Measurements from ENCODE around the gene NLRX1. TPM values are rescaled to one million over a fixed set of nuclear protein-coding genes. Genes with fewer than 3 reads are reported as not detected.

Gene NLRX1
- total RNA-seq, 1 donor from 2014 or later: 1.7 TPM

DNA sequence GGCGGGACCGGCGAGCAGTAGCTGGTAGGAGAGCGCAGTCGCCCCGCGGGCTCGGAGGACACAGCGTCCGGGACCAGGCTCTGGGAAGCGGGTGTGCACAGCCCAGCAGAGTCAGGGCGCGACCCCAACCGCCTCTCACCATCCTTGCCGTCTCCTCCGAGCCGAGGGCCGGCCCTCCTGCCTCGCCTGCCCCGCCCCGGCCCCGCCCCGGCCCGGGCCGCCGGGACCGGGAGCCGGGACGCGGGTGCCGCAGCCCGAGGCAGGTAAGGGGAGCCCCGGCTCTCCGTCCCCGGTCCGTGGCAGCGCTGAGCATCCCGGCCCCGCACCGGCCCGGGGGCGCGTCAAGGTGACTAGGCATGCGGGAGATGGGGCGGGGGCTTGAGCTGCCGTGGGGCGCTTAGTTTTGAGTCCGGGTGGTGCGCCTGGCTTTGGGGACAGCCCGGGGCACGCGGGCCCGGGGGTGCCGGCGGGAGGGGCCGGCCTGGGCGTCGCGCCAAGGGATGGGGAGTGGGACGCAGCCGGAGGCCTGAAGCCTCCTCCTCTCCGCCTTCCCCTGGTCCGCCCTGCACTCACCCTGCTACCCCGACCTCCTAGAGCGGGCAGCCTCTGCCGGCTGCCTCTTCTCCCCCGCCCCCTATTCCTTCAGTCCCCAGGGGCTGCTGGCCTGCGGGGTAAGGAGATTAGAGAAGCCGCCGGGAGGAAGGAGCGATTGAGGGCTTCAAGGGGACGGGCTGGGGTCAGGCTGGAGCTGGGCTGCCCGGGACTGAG is 19.3 kb upstream of the NLRX1 start, which contains the start of gene ABCG4:
TSS of gene ABCG4 (plus strand) at position 35 of the 768 bp plus-strand sequence. CDS start 914 bp downstream, outside the sequence.
- TF ChIP-seq, protein P1, sequence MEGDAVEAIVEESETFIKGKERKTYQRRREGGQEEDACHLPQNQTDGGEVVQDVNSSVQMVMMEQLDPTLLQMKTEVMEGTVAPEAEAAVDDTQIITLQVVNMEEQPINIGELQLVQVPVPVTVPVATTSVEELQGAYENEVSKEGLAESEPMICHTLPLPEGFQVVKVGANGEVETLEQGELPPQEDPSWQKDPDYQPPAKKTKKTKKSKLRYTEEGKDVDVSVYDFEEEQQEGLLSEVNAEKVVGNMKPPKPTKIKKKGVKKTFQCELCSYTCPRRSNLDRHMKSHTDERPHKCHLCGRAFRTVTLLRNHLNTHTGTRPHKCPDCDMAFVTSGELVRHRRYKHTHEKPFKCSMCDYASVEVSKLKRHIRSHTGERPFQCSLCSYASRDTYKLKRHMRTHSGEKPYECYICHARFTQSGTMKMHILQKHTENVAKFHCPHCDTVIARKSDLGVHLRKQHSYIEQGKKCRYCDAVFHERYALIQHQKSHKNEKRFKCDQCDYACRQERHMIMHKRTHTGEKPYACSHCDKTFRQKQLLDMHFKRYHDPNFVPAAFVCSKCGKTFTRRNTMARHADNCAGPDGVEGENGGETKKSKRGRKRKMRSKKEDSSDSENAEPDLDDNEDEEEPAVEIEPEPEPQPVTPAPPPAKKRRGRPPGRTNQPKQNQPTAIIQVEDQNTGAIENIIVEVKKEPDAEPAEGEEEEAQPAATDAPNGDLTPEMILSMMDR (IDR thresholded peaks at IDR 0.05; ENCODE audit: partially characterized antibody, unreplicated experiment): no peak
- Mint-ChIP-seq H3K27ac (ENCODE audit: unreplicated experiment) (no peak within 1 kb of the TSS), H3K4me3 (ENCODE audit: unreplicated experiment) (peak within 1 kb of the TSS; percentile 88), H3K4me1 (ENCODE audit: low read depth, unreplicated experiment) (peaks cover 15% of the 10 kb centered on the region), H3K36me3 (ENCODE audit: unreplicated experiment) (peaks cover 6% of the 10 kb centered on the region), H3K27me3 (ENCODE audit: unreplicated experiment) (peaks cover 7% of the 10 kb centered on the region), H3K9me3 (ENCODE audit: unreplicated experiment) (peaks cover 6% of the 10 kb centered on the region)
- DNase-seq: peak; percentile 74

DNA sequence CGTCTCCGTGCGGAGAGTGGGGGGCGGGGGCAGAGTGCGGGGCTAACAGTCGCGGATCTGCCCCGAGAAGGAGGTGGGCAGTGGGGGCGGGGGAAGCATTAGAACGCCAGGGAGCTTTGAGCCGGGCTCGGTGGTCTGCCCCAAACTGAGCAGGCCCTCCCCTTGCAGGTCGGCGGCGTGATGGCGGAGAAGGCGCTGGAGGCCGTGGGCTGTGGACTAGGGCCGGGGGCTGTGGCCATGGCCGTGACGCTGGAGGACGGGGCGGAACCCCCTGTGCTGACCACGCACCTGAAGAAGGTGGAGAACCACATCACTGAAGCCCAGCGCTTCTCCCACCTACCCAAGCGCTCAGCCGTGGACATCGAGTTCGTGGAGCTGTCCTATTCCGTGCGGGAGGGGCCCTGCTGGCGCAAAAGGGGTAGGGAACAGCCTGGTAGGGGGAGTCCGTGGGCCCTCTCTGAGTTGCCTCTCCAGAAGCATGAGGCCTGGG is 18.7 kb upstream of the NLRX1 start:
- Mint-ChIP-seq H3K9me3 (ENCODE audit: unreplicated experiment) (peaks cover 6% of the 10 kb centered on the region), H3K4me1 (ENCODE audit: low read depth, unreplicated experiment) (peaks cover 15% of the 10 kb centered on the region), H3K4me3 (ENCODE audit: unreplicated experiment) (peak overlapping the region; percentile 68), H3K36me3 (ENCODE audit: unreplicated experiment) (peaks cover 6% of the 10 kb centered on the region), H3K27ac (ENCODE audit: unreplicated experiment) (no peak overlapping the region), H3K27me3 (ENCODE audit: unreplicated experiment) (peaks cover 7% of the 10 kb centered on the region)
- DNase-seq: no peak
- TF ChIP-seq, protein P1 (IDR thresholded peaks at IDR 0.05; ENCODE audit: partially characterized antibody, unreplicated experiment): no peak

DNA sequence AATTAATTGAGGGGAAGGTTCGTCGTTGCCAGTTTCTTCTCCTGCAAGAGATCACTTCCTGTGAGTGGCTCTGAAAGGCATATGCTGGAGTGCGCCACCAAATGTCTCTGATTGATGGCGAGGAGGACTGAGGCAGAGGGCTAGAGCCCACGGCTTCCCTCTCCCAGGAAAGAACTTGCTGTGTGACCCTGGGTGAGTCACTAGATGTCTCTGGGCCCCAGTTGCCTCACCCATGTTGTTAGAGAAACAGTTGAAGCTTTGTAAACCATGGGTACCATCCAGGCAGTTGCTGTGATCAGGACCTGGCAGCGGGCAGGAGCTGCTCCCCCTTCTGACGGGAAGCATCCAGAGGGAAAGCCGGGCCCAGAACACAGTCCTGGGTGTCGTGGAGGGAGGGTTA is 16.5 kb upstream of the NLRX1 start:
- Mint-ChIP-seq H3K9me3 (ENCODE audit: unreplicated experiment) (peaks cover 6% of the 10 kb centered on the region), H3K36me3 (ENCODE audit: unreplicated experiment) (peaks cover 6% of the 10 kb centered on the region), H3K4me1 (ENCODE audit: low read depth, unreplicated experiment) (peaks cover 10% of the 10 kb centered on the region), H3K27ac (ENCODE audit: unreplicated experiment) (no peak overlapping the region), H3K4me3 (ENCODE audit: unreplicated experiment) (no peak overlapping the region), H3K27me3 (ENCODE audit: unreplicated experiment) (peaks cover 7% of the 10 kb centered on the region)
- no peak for DNase-seq
- TF ChIP-seq, protein P1 (IDR thresholded peaks at IDR 0.05; ENCODE audit: partially characterized antibody, unreplicated experiment): no peak

DNA sequence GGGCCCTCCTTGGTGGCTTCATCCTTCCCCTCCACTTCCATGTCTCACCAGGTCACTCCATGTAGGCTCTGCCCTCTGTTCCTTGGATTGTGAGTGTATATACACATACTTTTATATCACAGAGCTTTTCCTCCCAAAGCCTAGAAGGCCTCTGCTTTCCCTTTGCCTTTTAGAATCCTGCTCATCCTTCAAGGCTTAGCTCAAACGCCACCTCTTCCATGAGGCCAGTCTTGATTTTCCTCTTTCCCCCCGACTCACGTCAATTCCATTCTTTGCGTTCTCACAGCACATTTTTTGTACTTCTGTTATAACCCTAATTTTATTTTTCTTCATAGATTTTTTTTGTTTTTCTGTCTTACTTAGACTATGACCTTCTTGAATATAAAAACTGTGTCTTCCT is 15.9 kb upstream of the NLRX1 start:
- TF ChIP-seq, protein P1 (IDR thresholded peaks at IDR 0.05; ENCODE audit: partially characterized antibody, unreplicated experiment): no peak
- H3K4me3 Mint-ChIP-seq (ENCODE audit: unreplicated experiment): no peak overlapping the region
- peaks cover 3% of the 10 kb centered on the region for H3K9me3 Mint-ChIP-seq (ENCODE audit: unreplicated experiment)
- no peak overlapping the region for H3K27ac Mint-ChIP-seq (ENCODE audit: unreplicated experiment)
- H3K36me3 Mint-ChIP-seq (ENCODE audit: unreplicated experiment): peaks cover 1% of the 10 kb centered on the region
- H3K4me1 Mint-ChIP-seq (ENCODE audit: low read depth, unreplicated experiment): peaks cover 7% of the 10 kb centered on the region
- H3K27me3 Mint-ChIP-seq (ENCODE audit: unreplicated experiment): peaks cover 4% of the 10 kb centered on the region
- no peak for DNase-seq

All from glutamatergic neuron (in vitro differentiated cells).